ENCODE data around the gene EVL. TPM values are rescaled to one million over a fixed set of nuclear protein-coding genes. Genes with fewer than 3 reads are reported as not detected.

Gene EVL
- total RNA-seq, 1 donor from 2014 or later = 6.1 TPM

DNA sequence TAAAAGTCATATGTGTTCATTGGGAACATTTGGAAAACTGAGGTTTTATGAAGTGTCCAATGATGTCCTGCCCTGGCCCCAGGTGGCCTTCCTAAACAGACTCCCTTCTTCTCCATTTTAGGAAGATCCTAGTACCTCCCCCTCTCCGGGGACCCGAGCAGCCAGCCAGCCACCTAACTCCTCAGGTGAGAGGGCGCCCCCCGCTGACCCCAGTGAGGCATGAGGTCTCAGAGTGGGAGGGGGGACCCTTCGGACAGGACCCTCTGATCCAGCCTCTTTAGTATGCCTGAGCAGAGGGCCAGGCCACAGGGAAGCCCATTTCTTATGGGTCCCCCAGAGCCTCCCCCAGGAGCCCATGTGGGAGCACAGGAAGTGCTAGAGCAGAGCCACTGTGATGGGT lies 70.6 kb downstream of the EVL start:
- no peak for TF ChIP-seq CTCF (IDR thresholded peaks at IDR 0.05; ENCODE audit: insufficient read depth, low read length, severe bottlenecking)

DNA sequence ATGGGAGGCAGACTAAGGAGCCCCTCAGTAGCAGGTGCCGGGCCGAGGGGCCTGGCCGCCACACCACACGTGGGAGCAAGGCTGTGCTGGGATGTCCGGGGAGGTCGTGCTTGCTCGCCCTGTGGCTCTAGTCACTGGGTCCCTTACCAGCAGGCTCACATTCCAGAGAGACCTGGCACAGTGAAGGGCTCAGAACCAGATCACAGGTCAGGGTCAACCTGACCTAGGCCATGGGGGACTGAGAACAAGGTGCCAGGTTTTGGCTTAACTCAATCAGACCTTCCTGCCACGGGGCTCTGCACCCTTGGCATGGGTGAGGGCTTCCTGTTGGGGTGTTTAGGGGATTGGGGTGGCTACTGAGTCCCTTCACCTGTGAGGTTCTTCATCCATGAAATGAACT lies 72.0 kb downstream of the EVL start:
- no peak for TF ChIP-seq CTCF (IDR thresholded peaks at IDR 0.05; ENCODE audit: insufficient read depth, low read length, severe bottlenecking)
- FAIRE-seq = no peak
- Histone ChIP-seq H3K27me3 (ENCODE audit: control insufficient read depth, insufficient read depth, low read length) (no peaks in the 10 kb centered on the region), H3K36me3 (ENCODE audit: control insufficient read depth, insufficient read depth, low read length) (peaks cover 2% of the 10 kb centered on the region), H3K4me3 (ENCODE audit: low read depth, low read length) (no peak overlapping the region)
- no peak for DNase-seq (ENCODE audit: low read depth)

More for the DNA sequence above, 70.6 kb downstream of the EVL start:
- FAIRE-seq (no peak), DNase-seq (ENCODE audit: low read depth) (no peak)
- Histone ChIP-seq H3K27me3 (ENCODE audit: control insufficient read depth, insufficient read depth, low read length) (no peaks in the 10 kb centered on the region), H3K4me3 (ENCODE audit: low read depth, low read length) (no peak overlapping the region), H3K36me3 (ENCODE audit: control insufficient read depth, insufficient read depth, low read length) (peaks cover 2% of the 10 kb centered on the region)

GRCh38 chr14:100138082-100138787 lies 73.0 kb downstream of the EVL start:
- FAIRE-seq = peak; percentile 84
- no peak overlapping the region for H3K4me3 ChIP-seq (ENCODE audit: low read depth, low read length)
- DNase-seq (ENCODE audit: low read depth) = no peak
- peaks cover 1% of the 10 kb centered on the region for H3K36me3 ChIP-seq (ENCODE audit: control insufficient read depth, insufficient read depth, low read length)
- no peak for TF ChIP-seq CTCF (IDR thresholded peaks at IDR 0.05; ENCODE audit: insufficient read depth, low read length, severe bottlenecking)
- no peaks in the 10 kb centered on the region for H3K27me3 ChIP-seq (ENCODE audit: control insufficient read depth, insufficient read depth, low read length)

DNA sequence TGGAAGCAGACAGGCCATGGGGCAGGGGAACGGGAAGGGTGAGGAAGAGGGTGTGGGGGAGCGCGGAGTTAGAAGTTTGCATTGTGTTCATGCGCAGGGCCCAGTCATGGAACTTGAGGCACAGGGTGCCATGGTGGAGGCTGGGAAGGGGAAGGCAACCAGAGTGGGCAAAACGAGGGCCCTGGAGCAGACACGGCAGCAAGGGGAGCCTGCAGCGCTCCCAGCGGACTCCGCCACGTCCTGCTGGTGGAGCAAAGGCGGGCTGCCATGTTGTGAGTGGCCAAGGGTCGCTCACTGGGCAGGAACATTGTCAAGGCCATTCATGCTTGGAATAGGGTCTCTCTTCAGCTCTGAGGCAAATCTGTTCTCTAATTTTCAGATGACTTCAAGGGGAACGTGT lies 73.7 kb downstream of the EVL start:
- FAIRE-seq (no peak), DNase-seq (ENCODE audit: low read depth) (no peak)
- Histone ChIP-seq H3K36me3 (ENCODE audit: control insufficient read depth, insufficient read depth, low read length) (no peaks in the 10 kb centered on the region), H3K27me3 (ENCODE audit: control insufficient read depth, insufficient read depth, low read length) (no peaks in the 10 kb centered on the region), H3K4me3 (ENCODE audit: low read depth, low read length) (no peak overlapping the region)
- TF ChIP-seq CTCF (IDR thresholded peaks at IDR 0.05; ENCODE audit: insufficient read depth, low read length, severe bottlenecking) = no peak

- H3K36me3 ChIP-seq (ENCODE audit: control insufficient read depth, insufficient read depth, low read length) = no peaks in the 10 kb centered on the region
- DNase-seq (ENCODE audit: low read depth) = peak; percentile 31
- peak; percentile 46 for TF ChIP-seq CTCF (IDR thresholded peaks at IDR 0.05; ENCODE audit: insufficient read depth, low read length, severe bottlenecking)
- H3K4me3 ChIP-seq (ENCODE audit: low read depth, low read length) = no peak overlapping the region
- H3K27me3 ChIP-seq (ENCODE audit: control insufficient read depth, insufficient read depth, low read length) = no peaks in the 10 kb centered on the region
- no peak for FAIRE-seq
Observed at GRCh38 chr14:100140452-100141078, 75.3 kb downstream of the EVL start.
